DOHH2 (cell line): Measurements from ENCODE around the gene GLRA3.
"Not testable (repeated sequence)": the region's sequence is repeated elsewhere in the genome, so short reads cannot be mapped to it uniquely, and the experiment has no call there.

Experiments
- H3F3A ChIP-seq: fragments of 200-600 bp; sonication (generic), shearing (Covaris generic); 2 replicates; pipeline ENCODE4 v1.6.0; 2016; ENCODE audit warnings: antibody characterized with exemption, mild to moderate bottlenecking; ENCODE audit not compliant: control insufficient read depth, insufficient read depth
- H3K27ac ChIP-seq: fragments of 200-600 bp; sonication (generic); 2 replicates; pipeline ENCODE4 v1.5.1; 2014; ENCODE audit warnings: low read depth, mild to moderate bottlenecking, low read length, moderate library complexity
- H3K27me3 ChIP-seq: fragments of 200-600 bp; sonication (generic); 2 replicates; pipeline ENCODE4 v1.6.1; 2014; ENCODE audit warnings: mild to moderate bottlenecking, low read length, mixed read lengths; ENCODE audit not compliant: control insufficient read depth
- H3K36me3 ChIP-seq: fragments of 200-600 bp; sonication (generic); 2 replicates; pipeline ENCODE4 v1.6.1; 2014; ENCODE audit warnings: mild to moderate bottlenecking, low read length, moderate library complexity, mixed read lengths; ENCODE audit not compliant: control insufficient read depth
- H3K4me1 ChIP-seq: fragments of 200-600 bp; sonication (generic); 2 replicates; pipeline ENCODE4 v1.6.1; 2014; ENCODE audit warnings: mild to moderate bottlenecking, low read length, mixed read lengths; ENCODE audit not compliant: control insufficient read depth
- H3K4me2 ChIP-seq: fragments of 200-600 bp; sonication (generic); 2 replicates; pipeline ENCODE4 v1.6.0; 2014; ENCODE audit warnings: mild to moderate bottlenecking, low read length, moderate library complexity
- H3K4me3 ChIP-seq: fragments of 200-600 bp; sonication (generic); 2 replicates; pipeline ENCODE4 v1.5.1; 2014; ENCODE audit warnings: mild to moderate bottlenecking, low read length, mixed read lengths
- H3K79me2 ChIP-seq: fragments of 200-600 bp; sonication (generic); 2 replicates; pipeline ENCODE4 v1.6.1; 2014; ENCODE audit warnings: mild to moderate bottlenecking, low read length, mixed read lengths; ENCODE audit not compliant: control insufficient read depth
- H3K9me2 ChIP-seq: fragments of 200-600 bp; sonication (generic); replicated peaks from 2 replicates; pipeline ENCODE4 v1.6.1; 2014; ENCODE audit warnings: mild to moderate bottlenecking, low read length, mixed read lengths; ENCODE audit not compliant: control insufficient read depth
- H3K9me3 ChIP-seq: fragments of 200-600 bp; sonication (generic); 2 replicates; pipeline ENCODE4 v1.6.1; 2014; ENCODE audit warnings: antibody characterized with exemption, low read length, mixed read lengths; ENCODE audit not compliant: control insufficient read depth, insufficient read depth
- H4K20me1 ChIP-seq: fragments of 200-600 bp; sonication (generic); 2 replicates; pipeline ENCODE4 v1.6.0; 2014; ENCODE audit warnings: low read depth, mild to moderate bottlenecking, antibody characterized with exemption, low read length, moderate library complexity; ENCODE audit not compliant: control insufficient read depth, insufficient read depth
- CTCF ChIP-seq: fragments of 200-600 bp; sonication (generic); IDR thresholded peaks from one replicate; pipeline ENCODE4 v1.5.1; 2014; ENCODE audit warnings: antibody characterized with exemption, mild to moderate bottlenecking, low read depth, low read length; ENCODE audit not compliant: poor library complexity, severe bottlenecking
- EZH2phosphoT487 ChIP-seq: fragments of 200-600 bp; sonication (generic); IDR thresholded peaks from 2 replicates; pipeline ENCODE4 v1.6.1; 2017; ENCODE audit warnings: borderline replicate concordance, mild to moderate bottlenecking, antibody characterized with exemption, low read length, moderate library complexity, mixed read lengths

The GLRA3 gene

GRCh38 chr4:174631901-174632758 lies 196.9 kb downstream of the GLRA3 start:
- Histone ChIP-seq H3K36me3 (no peaks in the 10 kb centered on the region), H4K20me1 (no peaks in the 10 kb centered on the region), H3K27me3 (no peaks in the 10 kb centered on the region), H3K79me2 (no peaks in the 10 kb centered on the region), H3K27ac (no peak overlapping the region), H3K4me3 (no peak overlapping the region), H3K4me2 (no peak overlapping the region), H3F3A (no peaks in the 10 kb centered on the region), H3K9me3 (no peaks in the 10 kb centered on the region), H3K4me1 (no peaks in the 10 kb centered on the region), H3K9me2 (no peaks in the 10 kb centered on the region)
- TF ChIP-seq CTCF: peak; percentile 64
- no peak for TF ChIP-seq EZH2phosphoT487

GRCh38 chr4:174629907-174630450 lies 199.1 kb downstream of the GLRA3 start:
- H3K27ac ChIP-seq, H4K20me1 ChIP-seq, H3K9me2 ChIP-seq, H3K36me3 ChIP-seq, H3K79me2 ChIP-seq, H3K9me3 ChIP-seq, H3F3A ChIP-seq, H3K4me1 ChIP-seq, H3K4me2 ChIP-seq, H3K4me3 ChIP-seq, H3K27me3 ChIP-seq: not testable (repeated sequence)

GRCh38 chr4:174629265-174629664 lies 199.8 kb downstream of the GLRA3 start:
- H3K36me3 ChIP-seq: no peaks in the 10 kb centered on the region
- no peak for TF ChIP-seq CTCF
- TF ChIP-seq EZH2phosphoT487: no peak
- H3K9me3 ChIP-seq: no peaks in the 10 kb centered on the region
- H3K4me1 ChIP-seq: no peaks in the 10 kb centered on the region
- no peaks in the 10 kb centered on the region for H3K9me2 ChIP-seq
- no peaks in the 10 kb centered on the region for H3K27me3 ChIP-seq
- H3K4me3 ChIP-seq: no peak overlapping the region
- H3K79me2 ChIP-seq: no peaks in the 10 kb centered on the region
- no peak overlapping the region for H3K27ac ChIP-seq
- no peaks in the 10 kb centered on the region for H3F3A ChIP-seq
- H4K20me1 ChIP-seq: no peaks in the 10 kb centered on the region
- no peak overlapping the region for H3K4me2 ChIP-seq

GRCh38 chr4:174628191-174628590 lies 200.9 kb downstream of the GLRA3 start:
- Histone ChIP-seq H3K9me3 (no peaks in the 10 kb centered on the region), H3K4me1 (no peaks in the 10 kb centered on the region), H3K4me2 (no peak overlapping the region), H3K79me2 (no peaks in the 10 kb centered on the region), H4K20me1 (no peaks in the 10 kb centered on the region), H3K27me3 (no peaks in the 10 kb centered on the region), H3K9me2 (no peaks in the 10 kb centered on the region), H3K27ac (no peak overlapping the region), H3F3A (no peaks in the 10 kb centered on the region), H3K4me3 (no peak overlapping the region), H3K36me3 (no peaks in the 10 kb centered on the region)
- no peak for TF ChIP-seq CTCF
- TF ChIP-seq EZH2phosphoT487: no peak
